GM23248 (cell line): ENCODE results near the gene LRRC3. TPM values are rescaled to one million over a fixed set of nuclear protein-coding genes. Genes with fewer than 3 reads are reported as not detected.

Experiments used
- DNase-seq: peaks from one replicate; pipeline ENCODE4 v3.0.0-alpha.2; 2015
- H2AFZ ChIP-seq: fragments of 200-600 bp; sonication (generic); 2 replicates; pipeline ENCODE4 v1.6.1; 2016; ENCODE audit warnings: antibody characterized with exemption
- H3F3A ChIP-seq: fragments of 200-600 bp; sonication (generic); 2 replicates; pipeline ENCODE4 v1.6.1; 2016; ENCODE audit warnings: mild to moderate bottlenecking, antibody characterized with exemption, mixed run types; ENCODE audit not compliant: insufficient read depth
- H3K27ac ChIP-seq: fragments of 200-600 bp; sonication (generic); 2 replicates; pipeline ENCODE4 v1.5.1; 2016; ENCODE audit warnings: mild to moderate bottlenecking
- H3K27me3 ChIP-seq: fragments of 200-600 bp; sonication (generic); replicated peaks from 2 replicates; pipeline ENCODE4 v1.6.1; 2016; ENCODE audit warnings: mild to moderate bottlenecking; ENCODE audit not compliant: insufficient read depth
- H3K36me3 ChIP-seq: fragments of 200-600 bp; sonication (generic); 2 replicates; pipeline ENCODE4 v1.6.1; 2016; ENCODE audit warnings: low read depth, mild to moderate bottlenecking
- H3K4me1 ChIP-seq: fragments of 200-600 bp; sonication (generic); 2 replicates; pipeline ENCODE4 v1.6.1; 2016; ENCODE audit warnings: mild to moderate bottlenecking; ENCODE audit not compliant: insufficient read depth
- H3K4me2 ChIP-seq: fragments of 200-600 bp; sonication (generic); one replicate; pipeline ENCODE4 v1.6.1; 2016; ENCODE audit warnings: mild to moderate bottlenecking; ENCODE audit not compliant: unreplicated experiment
- H3K4me3 ChIP-seq: fragments of 200-600 bp; sonication (generic); 2 replicates; pipeline ENCODE4 v1.5.1; 2016; ENCODE audit warnings: mild to moderate bottlenecking
- H3K79me2 ChIP-seq: fragments of 200-600 bp; sonication (generic); 2 replicates; pipeline ENCODE4 v1.6.1; 2016; ENCODE audit warnings: mild to moderate bottlenecking; ENCODE audit not compliant: insufficient read depth
- H3K9ac ChIP-seq: fragments of 200-600 bp; sonication (generic); 2 replicates; pipeline ENCODE4 v1.6.1; 2016; ENCODE audit warnings: mild to moderate bottlenecking
- H3K9me2 ChIP-seq: fragments of 200-600 bp; sonication (generic); 2 replicates; pipeline ENCODE4 v1.6.1; 2016; ENCODE audit warnings: mixed run types, mild to moderate bottlenecking, moderate library complexity; ENCODE audit not compliant: insufficient read depth
- H3K9me3 ChIP-seq: fragments of 200-600 bp; sonication (generic); one replicate; pipeline ENCODE4 v1.6.1; 2017; ENCODE audit warnings: low read depth
- H4K20me1 ChIP-seq: fragments of 200-600 bp; sonication (generic); 2 replicates; pipeline ENCODE4 v1.6.0; 2016; ENCODE audit not compliant: insufficient read depth
- EZH2 ChIP-seq: fragments of 200-600 bp; sonication (generic); IDR thresholded peaks from 2 replicates; pipeline ENCODE4 v1.6.1; 2018; ENCODE audit warnings: antibody characterized with exemption, mild to moderate bottlenecking; ENCODE audit not compliant: insufficient read depth, poor library complexity, severe bottlenecking
- EZH2phosphoT487 ChIP-seq: fragments of 200-600 bp; sonication (generic); IDR thresholded peaks from 2 replicates; pipeline ENCODE4 v1.6.1; 2018; ENCODE audit warnings: antibody characterized with exemption, moderate library complexity, mild to moderate bottlenecking, low read depth; ENCODE audit not compliant: insufficient read depth
- WGBS, 2 experiments: methylation state at CpG; one replicate each; pipeline ENCODE4 v1.1.6; 2015 to 2017; ENCODE audit warnings: low lambda C conversion rate in 2 of 2, low coverage in 1 of 2; ENCODE audit errors: missing lambda C conversion rate in 2 of 2; 5-methylcytosine and 5-hydroxymethylcytosine counted together
- in situ Hi-C: fragments of 300-500 bp; cut with MboI; formaldehyde crosslinking; loops from 2 replicates; pipeline ENCODE4 v1.15.0; 2020
- polyA plus RNA-seq: library from polyadenylated mRNA; unstranded; fragments of >200 nt; fragmentation: Nextera tagmentation; extraction: Ambion mirVana; gene quantifications from 2 replicates; pipeline ENCODE4 v1.2.1, GENCODE V29; 2016
- total RNA-seq: library from RNA; depleted of rRNA; stranded (reverse); fragments of >200 nt; shearing (Covaris generic); gene quantifications from 2 replicates; pipeline ENCODE4 v1.2.3, GENCODE V29; 2014

The LRRC3 gene
- total and polyA plus RNA-seq, 2 experiments from 2014 or later: 0.29 to 0.32 TPM

- DNase-seq: no peak
- in situ Hi-C loops: no loop called here
- H3K79me2 ChIP-seq: no peaks in the 10 kb centered on the region
- H3K36me3 ChIP-seq: no peaks in the 10 kb centered on the region
- 68 to 74% methylated on average over 15 of the region's 15 CpGs for WGBS, 2 experiments
- no peak overlapping the region for H3K27ac ChIP-seq
- H3K9me3 ChIP-seq: no peaks in the 10 kb centered on the region
- no peaks in the 10 kb centered on the region for H4K20me1 ChIP-seq
- no peak overlapping the region for H2AFZ ChIP-seq
- no peak for TF ChIP-seq EZH2phosphoT487
- no peak for TF ChIP-seq EZH2
- no peaks in the 10 kb centered on the region for H3K4me1 ChIP-seq
- no peak overlapping the region for H3K9ac ChIP-seq
- H3F3A ChIP-seq: peaks cover 9% of the 10 kb centered on the region; the same call in 1 of the 2 replicates
- H3K4me2 ChIP-seq: no peak overlapping the region
- no peak overlapping the region for H3K4me3 ChIP-seq
- no peaks in the 10 kb centered on the region for H3K9me2 ChIP-seq
- no peaks in the 10 kb centered on the region for H3K27me3 ChIP-seq
These were observed 47.1 kb upstream of the LRRC3 start for GRCh38 chr21:44408226-44408625.

GRCh38 chr21:44413566-44414290, 41.6 kb upstream of the LRRC3 start:
- in situ Hi-C loops: loop anchor here (10.0 kb wide), 1 partner anchor 61 kb away; no protein-coding TSS in a partner anchor
- no peaks in the 10 kb centered on the region for H3K9me2 ChIP-seq
- H4K20me1 ChIP-seq: no peaks in the 10 kb centered on the region
- TF ChIP-seq EZH2phosphoT487: no peak
- no peak overlapping the region for H3K4me3 ChIP-seq
- no peaks in the 10 kb centered on the region for H3K4me1 ChIP-seq
- no peak overlapping the region for H3K9ac ChIP-seq
- H3F3A ChIP-seq: no peaks in the 10 kb centered on the region
- no peak overlapping the region for H3K27ac ChIP-seq
- WGBS, 2 experiments: 74% methylated on average over 25 to 27 of the region's 27 CpGs
- no peak overlapping the region for H2AFZ ChIP-seq
- H3K79me2 ChIP-seq: no peaks in the 10 kb centered on the region
- no peak overlapping the region for H3K4me2 ChIP-seq
- H3K36me3 ChIP-seq: no peaks in the 10 kb centered on the region
- DNase-seq: no peak
- H3K9me3 ChIP-seq: no peaks in the 10 kb centered on the region
- H3K27me3 ChIP-seq: no peaks in the 10 kb centered on the region; the same call in 1 of the 2 replicates

- H2AFZ ChIP-seq: no peak overlapping the region
- no peak overlapping the region for H3K4me2 ChIP-seq
- WGBS, 2 experiments: 50 to 53% methylated on average over 24 to 30 of the region's 30 CpGs
- no peaks in the 10 kb centered on the region for H3K4me1 ChIP-seq
- H3K9me3 ChIP-seq: no peaks in the 10 kb centered on the region
- no peaks in the 10 kb centered on the region for H3K9me2 ChIP-seq
- TF ChIP-seq EZH2 (no peak), EZH2phosphoT487 (no peak)
- no peaks in the 10 kb centered on the region; the same call in 1 of the 2 replicates for H3K27me3 ChIP-seq
- no peak for DNase-seq
- no peaks in the 10 kb centered on the region for H3F3A ChIP-seq
- H3K79me2 ChIP-seq: no peaks in the 10 kb centered on the region
- no peak overlapping the region for H3K4me3 ChIP-seq
- H4K20me1 ChIP-seq: no peaks in the 10 kb centered on the region
- no peak overlapping the region for H3K9ac ChIP-seq
- no peak overlapping the region for H3K27ac ChIP-seq
- H3K36me3 ChIP-seq: no peaks in the 10 kb centered on the region
- in situ Hi-C loops: loop anchor here (10.0 kb wide), 1 partner anchor 60 kb away; no protein-coding TSS in a partner anchor
These were observed 40.8 kb upstream of the LRRC3 start for GRCh38 chr21:44414291-44415072.

GRCh38 chr21:44415073-44416025, 40.0 kb upstream of the LRRC3 start:
- 26 to 28% methylated on average over 19 to 24 of the region's 24 CpGs for WGBS, 2 experiments

More at GRCh38 chr21:44415073-44416025, 40.0 kb upstream of the LRRC3 start:
- no peak overlapping the region for H3K27ac ChIP-seq
- no peak overlapping the region for H3K4me2 ChIP-seq
- H3K9me3 ChIP-seq: no peaks in the 10 kb centered on the region
- no peak overlapping the region for H2AFZ ChIP-seq
- H3F3A ChIP-seq: no peaks in the 10 kb centered on the region
- H3K27me3 ChIP-seq: no peaks in the 10 kb centered on the region; the same call in 1 of the 2 replicates
- no peaks in the 10 kb centered on the region for H3K36me3 ChIP-seq
- in situ Hi-C loops: loop anchor here (10.0 kb wide), 1 partner anchor 59 kb away; no protein-coding TSS in a partner anchor
- TF ChIP-seq EZH2phosphoT487 (no peak), EZH2 (no peak)
- H4K20me1 ChIP-seq: no peaks in the 10 kb centered on the region
- H3K4me3 ChIP-seq: no peak overlapping the region
- no peak for DNase-seq
- no peak overlapping the region for H3K9ac ChIP-seq
- H3K79me2 ChIP-seq: no peaks in the 10 kb centered on the region
- no peaks in the 10 kb centered on the region for H3K9me2 ChIP-seq
- no peaks in the 10 kb centered on the region for H3K4me1 ChIP-seq
